NCI-H82 (cell line): ENCODE data around the gene BMPR1B.
A peak's percentile ranks its signal among the peaks of the same experiment; 100 is the strongest.
"Not testable (repeated sequence)": the region's sequence is repeated elsewhere in the genome, so short reads cannot be mapped to it uniquely, and the experiment has no call there.

Experiments used
- DNase-seq: peaks from one replicate; lab custom pipeline; 2025; lab: John Stamatoyannopoulos, UW

Gene BMPR1B

GRCh38 chr4:94833394-94833793 is 75.6 kb downstream of the BMPR1B start:
- no peak for DNase-seq

- DNase-seq = no peak
Measured at GRCh38 chr4:94834501-94834900, 76.7 kb downstream of the BMPR1B start.

- DNase-seq = not testable (repeated sequence)
Measured at GRCh38 chr4:94841166-94841863, 83.6 kb downstream of the BMPR1B start.

GRCh38 chr4:94841864-94842221 is 84.1 kb downstream of the BMPR1B start:
- no peak for DNase-seq

GRCh38 chr4:94843216-94843615 is 85.5 kb downstream of the BMPR1B start:
- DNase-seq = no peak

- DNase-seq = no peak
Measured at GRCh38 chr4:94848326-94848725, 90.6 kb downstream of the BMPR1B start.

- peak; percentile 77 for DNase-seq
Measured at GRCh38 chr4:94849901-94850300, 92.1 kb downstream of the BMPR1B start.

- DNase-seq = no peak
Measured at GRCh38 chr4:94852616-94853015, 94.9 kb downstream of the BMPR1B start.

- DNase-seq = peak; percentile 7
Measured at GRCh38 chr4:94856030-94856429, 98.3 kb downstream of the BMPR1B start.

GRCh38 chr4:94870146-94870545 is 112.4 kb downstream of the BMPR1B start:
- DNase-seq = no peak

GRCh38 chr4:94871644-94872305 is 114.0 kb downstream of the BMPR1B start:
- no peak for DNase-seq

- DNase-seq = no peak
Measured at GRCh38 chr4:94877973-94878372, 120.2 kb downstream of the BMPR1B start.

GRCh38 chr4:94880956-94881355 is 123.2 kb downstream of the BMPR1B start:
- no peak for DNase-seq

GRCh38 chr4:94882756-94883155 is 125.0 kb downstream of the BMPR1B start:
- no peak for DNase-seq

GRCh38 chr4:94887027-94887426 is 129.3 kb downstream of the BMPR1B start:
- no peak for DNase-seq

- no peak for DNase-seq
Measured at GRCh38 chr4:94889523-94889922, 131.8 kb downstream of the BMPR1B start.

GRCh38 chr4:94889946-94890345 is 132.2 kb downstream of the BMPR1B start:
- DNase-seq = no peak

GRCh38 chr4:94890579-94890978 is 132.8 kb downstream of the BMPR1B start:
- no peak for DNase-seq

- DNase-seq = no peak
Measured at GRCh38 chr4:94892051-94892450, 134.3 kb downstream of the BMPR1B start.

GRCh38 chr4:94895081-94895480 is 137.3 kb downstream of the BMPR1B start:
- DNase-seq = no peak

- DNase-seq = peak; percentile 54
Measured at GRCh38 chr4:94897023-94897422, 139.3 kb downstream of the BMPR1B start.

- no peak for DNase-seq
Measured at GRCh38 chr4:94905511-94905910, 147.8 kb downstream of the BMPR1B start.

GRCh38 chr4:94909645-94910044 is 151.9 kb downstream of the BMPR1B start:
- DNase-seq = no peak

- DNase-seq = no peak
Measured at GRCh38 chr4:94911106-94911505, 153.4 kb downstream of the BMPR1B start.
